HG03064 (cell line): ENCODE data around the gene MRPL44.

Experiments used
- ATAC-seq: cut with Tn5 transposase; IDR thresholded peaks from one replicate; pipeline ENCODE4 v1.9.1; 2021; ENCODE audit warnings: low read depth; ENCODE audit not compliant: unreplicated experiment

Gene MRPL44

DNA sequence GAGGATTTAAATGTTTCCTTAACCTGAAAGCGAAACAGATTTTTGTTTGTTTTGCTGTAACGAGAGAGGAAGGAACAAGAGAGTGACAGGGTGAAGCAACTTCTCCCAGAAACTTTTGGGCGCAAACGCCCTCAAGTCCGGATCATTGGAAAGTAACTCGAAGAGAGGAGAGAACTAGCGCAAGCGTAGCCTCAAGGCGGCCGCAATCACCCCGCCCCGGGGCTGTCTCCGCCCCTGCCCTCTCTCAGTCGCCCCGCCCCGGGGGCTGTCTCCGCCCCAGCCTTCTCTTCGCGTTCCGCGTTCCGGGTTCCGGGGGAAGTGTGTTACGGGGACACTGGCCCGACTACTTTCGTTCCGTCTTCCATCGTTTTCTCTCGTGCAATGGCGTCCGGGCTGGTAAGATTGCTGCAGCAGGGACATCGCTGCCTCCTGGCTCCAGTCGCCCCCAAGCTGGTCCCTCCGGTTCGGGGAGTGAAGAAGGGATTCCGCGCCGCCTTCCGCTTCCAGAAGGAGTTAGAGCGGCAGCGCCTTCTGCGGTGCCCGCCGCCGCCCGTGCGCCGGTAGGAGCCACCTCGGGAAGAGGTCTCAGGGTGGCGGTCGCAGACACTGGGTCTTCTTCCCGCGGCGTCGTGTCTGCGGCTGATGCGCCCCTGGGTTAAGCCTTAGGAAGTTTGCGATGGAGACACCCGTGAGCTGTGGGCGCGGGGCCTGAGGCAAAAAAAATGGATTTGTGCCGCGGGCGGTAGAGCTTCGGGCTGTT, at the start of gene MRPL44:
Gene MRPL44, plus strand, starts transcription at position 372 of the 760 bp plus-strand sequence. Its CDS starts 10 bp downstream, at position 382.
- peak; percentile 88 for ATAC-seq

GRCh38 chr2:223908304-223908998, 48.8 kb upstream of the MRPL44 start:
- no peak for ATAC-seq

- no peak for ATAC-seq
Measured at GRCh38 chr2:223909001-223909741, 48.1 kb upstream of the MRPL44 start.

GRCh38 chr2:223914324-223914723, 42.9 kb upstream of the MRPL44 start:
- ATAC-seq = no peak

GRCh38 chr2:223915071-223915470, 42.2 kb upstream of the MRPL44 start:
- ATAC-seq = no peak

- no peak for ATAC-seq
Measured at GRCh38 chr2:223916181-223916920, 40.9 kb upstream of the MRPL44 start.

GRCh38 chr2:223918671-223919134, 38.6 kb upstream of the MRPL44 start:
- no peak for ATAC-seq

GRCh38 chr2:223920109-223920508, 37.2 kb upstream of the MRPL44 start:
- ATAC-seq = no peak

- no peak for ATAC-seq
Measured at GRCh38 chr2:223921204-223921603, 36.1 kb upstream of the MRPL44 start.

GRCh38 chr2:223922308-223922707, 35.0 kb upstream of the MRPL44 start:
- no peak for ATAC-seq

GRCh38 chr2:223923976-223924375, 33.3 kb upstream of the MRPL44 start:
- no peak for ATAC-seq

DNA sequence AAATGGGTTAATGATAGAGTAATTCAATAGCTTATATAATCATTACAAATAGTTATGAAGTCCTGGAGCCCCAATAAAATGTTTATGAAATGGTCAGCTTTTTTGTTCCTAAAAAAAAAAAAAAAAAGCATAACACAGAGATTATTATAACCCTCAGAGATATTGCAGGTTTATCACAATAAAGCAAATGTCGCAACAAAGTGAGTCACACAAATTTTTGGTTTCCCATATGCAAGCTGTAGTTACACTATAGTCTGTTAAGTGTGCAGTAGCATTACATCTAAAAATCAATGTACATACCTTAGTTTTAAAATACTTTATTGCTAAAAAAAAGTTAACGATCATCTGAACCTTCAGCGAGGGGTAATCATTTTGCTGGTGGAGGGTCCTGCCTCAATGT, 32.2 kb upstream of the MRPL44 start:
- no peak for ATAC-seq

GRCh38 chr2:223928113-223929006, 28.9 kb upstream of the MRPL44 start:
- no peak for ATAC-seq

DNA sequence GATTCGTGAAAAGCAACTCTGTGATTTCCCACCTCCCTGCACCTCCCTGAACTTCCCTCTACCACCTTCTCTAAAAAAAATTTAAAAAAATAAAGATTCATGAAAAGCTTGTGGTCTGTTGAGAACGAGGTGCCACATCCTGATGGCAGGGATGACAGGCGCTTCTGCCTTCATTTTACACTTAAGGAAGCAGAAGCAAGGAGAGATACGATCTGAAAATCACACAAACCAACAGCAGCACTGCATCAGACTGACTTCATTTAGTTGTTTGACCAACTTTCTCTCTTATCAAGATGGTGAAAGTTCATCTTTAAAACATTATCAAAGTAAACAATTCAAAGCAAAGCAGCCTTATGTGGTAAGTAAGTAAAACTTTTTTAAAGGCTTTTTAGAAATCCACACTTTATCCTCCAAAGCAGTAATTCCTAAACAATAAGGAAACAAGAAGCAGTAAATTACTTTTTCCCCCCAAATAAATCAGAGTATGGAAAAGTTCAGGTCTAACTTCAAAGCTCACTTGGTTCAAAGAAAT, 27.6 kb upstream of the MRPL44 start:
- ATAC-seq = no peak

GRCh38 chr2:223930103-223930976, 26.9 kb upstream of the MRPL44 start:
- no peak for ATAC-seq

DNA sequence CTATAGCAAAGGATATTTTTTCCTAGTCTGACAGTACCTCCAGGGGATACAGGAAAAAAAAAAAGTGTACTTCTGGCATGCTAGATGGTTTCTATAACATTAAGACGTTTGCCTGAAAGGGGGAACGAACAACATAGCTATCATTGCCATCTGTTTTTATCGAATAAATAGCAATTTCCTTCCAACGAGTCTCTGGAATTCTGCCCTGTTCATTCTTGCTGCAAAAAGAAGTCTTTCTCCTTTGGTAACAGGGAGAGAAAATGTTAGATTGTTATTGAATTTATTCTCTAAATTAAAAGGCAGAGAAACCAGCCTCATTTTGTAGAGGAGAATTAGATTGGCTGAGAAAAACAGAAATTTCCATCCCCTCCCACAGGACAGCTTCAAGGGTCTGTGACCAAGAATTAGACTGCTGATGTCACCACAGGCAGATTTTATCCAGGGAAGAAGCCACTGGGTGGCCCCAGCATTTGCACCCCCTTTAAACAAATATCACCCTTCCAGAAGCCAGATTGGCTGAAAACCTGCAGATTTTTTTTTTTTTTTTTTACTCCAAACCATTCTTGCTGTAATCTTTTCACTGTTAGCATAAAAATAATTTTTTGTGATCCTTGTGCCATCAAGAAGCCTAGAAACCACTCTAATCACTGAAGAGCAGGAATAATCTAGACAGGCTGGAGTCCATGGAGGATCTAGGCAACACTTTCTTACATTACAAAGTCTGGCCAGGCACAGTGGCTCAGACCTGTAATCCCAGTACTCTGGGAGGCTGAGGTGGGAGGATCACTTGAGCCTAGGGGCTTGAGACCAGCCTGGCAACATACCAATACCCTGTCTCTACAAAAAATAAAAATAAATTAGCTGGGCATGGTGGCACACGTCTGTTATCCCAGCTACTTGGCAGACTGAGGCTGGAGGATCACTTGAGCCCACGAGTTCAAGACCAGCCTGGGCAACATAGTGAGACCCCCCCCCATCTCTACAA, 24.2 kb upstream of the MRPL44 start:
- ATAC-seq = no peak

DNA sequence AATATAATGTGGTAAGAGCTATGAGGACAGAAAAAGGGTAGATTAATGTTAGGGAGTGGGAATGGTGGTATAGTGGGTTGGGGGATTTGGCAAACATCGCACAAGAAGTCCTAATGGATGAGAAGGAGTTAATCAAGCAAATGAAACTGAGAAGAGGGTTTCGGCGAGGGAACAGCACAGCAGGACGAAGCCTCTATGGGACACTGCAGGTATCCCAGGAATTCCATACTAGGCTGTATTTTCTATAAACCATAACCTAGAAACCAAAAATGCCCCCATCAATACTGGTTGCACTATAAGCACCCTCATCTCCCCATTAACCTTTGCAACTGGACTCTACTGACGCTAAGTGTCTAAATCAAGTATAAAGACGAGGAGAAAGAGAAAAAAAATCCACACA, 22.4 kb upstream of the MRPL44 start:
- ATAC-seq = no peak
